Measurements from ENCODE around the gene NIN. TPM values are rescaled to one million over a fixed set of nuclear protein-coding genes. Genes with fewer than 3 reads are reported as not detected.

The NIN gene
- total RNA-seq, 1 donor from 2014 or later = 22.8 TPM

- intact Hi-C loops (cut with DNase I) = no loop called here
- no peak for ATAC-seq (ENCODE audit: poor library complexity)
- DNase-seq = no peak
Observed at GRCh38 chr14:50846226-50846880, 15.4 kb upstream of the NIN start.

- intact Hi-C loops (cut with DNase I) = no loop called here
- ATAC-seq (ENCODE audit: poor library complexity) (no peak), DNase-seq (no peak)
Observed at GRCh38 chr14:50845166-50845565, 14.2 kb upstream of the NIN start.

- no peak for DNase-seq
- no peak for ATAC-seq (ENCODE audit: poor library complexity)
- intact Hi-C loops (cut with DNase I) = no loop called here
Observed at GRCh38 chr14:50844391-50844790, 13.4 kb upstream of the NIN start.

GRCh38 chr14:50839691-50840090 lies 8.7 kb upstream of the NIN start:
- ATAC-seq (ENCODE audit: poor library complexity) (no peak), DNase-seq (no peak)
- intact Hi-C loops (cut with DNase I) = no loop called here

- no peak for ATAC-seq (ENCODE audit: poor library complexity)
- intact Hi-C loops (cut with DNase I) = no loop called here
- DNase-seq = no peak
Observed at GRCh38 chr14:50839048-50839447, 8.1 kb upstream of the NIN start.

- DNase-seq (no peak), ATAC-seq (ENCODE audit: poor library complexity) (no peak)
- intact Hi-C loops (cut with DNase I) = no loop called here
Observed at GRCh38 chr14:50837850-50838470, 7.0 kb upstream of the NIN start.

GRCh38 chr14:50837271-50837670 lies 6.3 kb upstream of the NIN start:
- DNase-seq (no peak), ATAC-seq (ENCODE audit: poor library complexity) (no peak)
- intact Hi-C loops (cut with DNase I) = no loop called here

- DNase-seq (no peak), ATAC-seq (ENCODE audit: poor library complexity) (no peak)
- intact Hi-C loops (cut with DNase I) = no loop called here
Observed at GRCh38 chr14:50836515-50836914, 5.6 kb upstream of the NIN start.

GRCh38 chr14:50835280-50835679 lies 4.3 kb upstream of the NIN start:
- DNase-seq (no peak), ATAC-seq (ENCODE audit: poor library complexity) (no peak)
- intact Hi-C loops (cut with DNase I) = no loop called here

- DNase-seq (no peak), ATAC-seq (ENCODE audit: poor library complexity) (no peak)
- intact Hi-C loops (cut with DNase I) = no loop called here
Observed at GRCh38 chr14:50834802-50835276, 3.9 kb upstream of the NIN start.

GRCh38 chr14:50832935-50833630 lies 2.1 kb upstream of the NIN start:
- intact Hi-C loops (cut with DNase I) = no loop called here
- no peak for ATAC-seq (ENCODE audit: poor library complexity)
- DNase-seq = no peak

- DNase-seq (no peak), ATAC-seq (ENCODE audit: poor library complexity) (no peak)
- intact Hi-C loops (cut with DNase I) = no loop called here
Observed at GRCh38 chr14:50831726-50832168, 785 bp upstream of the NIN start.

- peak; percentile 66 for ATAC-seq (ENCODE audit: poor library complexity)
Observed at GRCh38 chr14:50830044-50830931, 674 bp downstream of the NIN start.

GRCh38 chr14:50829489-50830043 lies 1.4 kb downstream of the NIN start:
- DNase-seq = no peak
- intact Hi-C loops (cut with DNase I) = no loop called here

More at GRCh38 chr14:50830044-50830931, 674 bp downstream of the NIN start:
- intact Hi-C loops (cut with DNase I) = no loop called here
- peak; percentile 66 for DNase-seq

GRCh38 chr14:50828721-50829488 lies 2.1 kb downstream of the NIN start:
- no peak for DNase-seq
- intact Hi-C loops (cut with DNase I) = no loop called here
- no peak for ATAC-seq (ENCODE audit: poor library complexity)

More at GRCh38 chr14:50829489-50830043, 1.4 kb downstream of the NIN start:
- ATAC-seq (ENCODE audit: poor library complexity) = peak; percentile 2

GRCh38 chr14:50826681-50827080 lies 4.3 kb downstream of the NIN start:
- no peak for ATAC-seq (ENCODE audit: poor library complexity)
- intact Hi-C loops (cut with DNase I) = no loop called here
- DNase-seq = no peak

GRCh38 chr14:50825307-50825706 lies 5.7 kb downstream of the NIN start:
- ATAC-seq (ENCODE audit: poor library complexity) = no peak
- intact Hi-C loops (cut with DNase I) = no loop called here
- DNase-seq = no peak

All from Right ventricle myocardium superior (tissue), 1 donor.